ENCODE data around the gene SRGAP3. TPM values are rescaled to one million over a fixed set of nuclear protein-coding genes. Genes with fewer than 3 reads are reported as not detected.

SRGAP3 gene
- total RNA-seq, 1 donor from 2014 or later, result 10.1 TPM

GRCh38 chr3:9072667-9073009 lies 176.8 kb downstream of the SRGAP3 start:
- no peak for DNase-seq (ENCODE audit: low spot score)
- intact Hi-C loops (cut with DNase I), result loop anchor here (5.0 kb wide), 1 partner anchor 230 kb away; no protein-coding TSS in a partner anchor

GRCh38 chr3:9071936-9072666 lies 177.3 kb downstream of the SRGAP3 start:
- DNase-seq (ENCODE audit: low spot score), result peak; percentile 70
- intact Hi-C loops (cut with DNase I), result loop anchor here (5.0 kb wide), 1 partner anchor 230 kb away; no protein-coding TSS in a partner anchor

DNA sequence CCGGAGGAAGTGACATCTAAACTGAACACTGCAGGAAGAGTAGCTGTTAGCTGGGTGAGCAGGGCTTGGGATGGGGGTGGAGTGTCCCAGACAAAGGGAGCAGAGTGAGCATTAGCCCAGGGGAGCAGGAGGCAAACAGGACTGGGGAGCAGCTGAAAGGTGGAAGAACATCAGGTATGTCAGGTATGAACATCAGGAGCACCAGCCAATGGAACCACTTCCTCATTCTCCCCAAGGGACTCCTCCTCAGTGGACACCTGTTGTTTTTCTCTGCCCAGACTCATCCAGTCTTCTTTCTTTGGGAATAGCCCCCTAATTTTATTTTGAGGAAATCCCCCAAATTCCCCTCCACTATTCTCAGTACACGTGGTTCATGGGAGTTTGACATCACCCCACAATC lies 178.5 kb downstream of the SRGAP3 start:
- peak; percentile 20 for DNase-seq (ENCODE audit: low spot score)
- intact Hi-C loops (cut with DNase I), result loop anchor here (5.0 kb wide), 1 partner anchor 231 kb away; no protein-coding TSS in a partner anchor

DNA sequence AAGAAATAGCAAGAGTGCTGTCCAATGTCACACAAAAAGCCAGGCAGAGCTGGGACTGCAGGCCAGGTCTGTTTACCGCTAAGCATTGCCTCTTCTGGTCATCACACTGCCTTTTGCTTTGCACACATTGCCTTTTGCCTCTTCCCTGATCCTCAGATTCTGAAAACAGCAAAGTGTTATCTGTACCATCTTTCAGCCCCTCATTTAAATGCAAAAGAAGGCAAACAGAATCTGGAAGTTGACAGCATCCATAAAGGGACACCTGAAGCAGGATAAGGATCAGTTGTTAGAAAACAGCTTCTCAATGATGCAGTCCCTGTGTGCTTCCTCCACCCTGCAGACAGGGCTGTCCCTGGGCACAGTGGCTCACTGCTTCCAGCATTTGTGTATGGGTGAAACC lies 179.5 kb downstream of the SRGAP3 start:
- intact Hi-C loops (cut with DNase I), result loop anchor here (2.0 to 5.0 kb wide), 3 partner anchors 98 to 232 kb away; no protein-coding TSS in a partner anchor

DNA sequence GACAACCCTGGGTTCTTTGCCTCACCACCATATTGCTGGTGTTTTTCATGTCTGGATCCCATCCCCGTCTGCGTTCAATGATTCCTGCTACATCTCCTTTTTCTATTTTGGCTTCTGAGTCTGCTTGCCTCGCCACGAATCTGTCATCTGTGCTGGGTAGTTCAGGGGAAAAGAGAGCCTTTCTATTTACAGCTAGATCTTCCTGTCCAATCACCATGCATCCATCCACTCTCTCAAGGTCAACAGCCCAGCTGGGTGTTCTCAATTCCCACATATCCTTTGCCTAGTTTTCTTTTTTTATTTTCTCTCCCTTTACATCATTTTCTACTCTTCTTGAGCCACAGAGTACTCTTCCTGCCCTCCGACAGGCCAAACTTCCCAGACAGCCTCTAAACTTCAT lies 181.4 kb downstream of the SRGAP3 start:
- DNase-seq (ENCODE audit: low spot score), result no peak
- intact Hi-C loops (cut with DNase I), result loop anchor here (2.0 to 5.0 kb wide), 2 partner anchors 96 to 183 kb away; no protein-coding TSS in a partner anchor

More for the DNA sequence above, 179.5 kb downstream of the SRGAP3 start:
- DNase-seq (ENCODE audit: low spot score), result no peak

- DNase-seq (ENCODE audit: low spot score), result no peak
Observed at GRCh38 chr3:9067352-9067975, 182.0 kb downstream of the SRGAP3 start.

GRCh38 chr3:9066775-9067174 lies 182.7 kb downstream of the SRGAP3 start:
- DNase-seq (ENCODE audit: low spot score), result no peak
- intact Hi-C loops (cut with DNase I), result loop anchor here (2.0 to 5.0 kb wide), 2 partner anchors 80 to 94 kb away; no protein-coding TSS in a partner anchor

More at GRCh38 chr3:9067352-9067975, 182.0 kb downstream of the SRGAP3 start:
- intact Hi-C loops (cut with DNase I), result loop anchor here (2.0 to 5.0 kb wide), 2 partner anchors 81 to 95 kb away; no protein-coding TSS in a partner anchor

GRCh38 chr3:9066141-9066540 lies 183.3 kb downstream of the SRGAP3 start:
- intact Hi-C loops (cut with DNase I), result loop anchor here (2.0 to 5.0 kb wide), 2 partner anchors 79 to 94 kb away; no protein-coding TSS in a partner anchor
- no peak for DNase-seq (ENCODE audit: low spot score)

DNA sequence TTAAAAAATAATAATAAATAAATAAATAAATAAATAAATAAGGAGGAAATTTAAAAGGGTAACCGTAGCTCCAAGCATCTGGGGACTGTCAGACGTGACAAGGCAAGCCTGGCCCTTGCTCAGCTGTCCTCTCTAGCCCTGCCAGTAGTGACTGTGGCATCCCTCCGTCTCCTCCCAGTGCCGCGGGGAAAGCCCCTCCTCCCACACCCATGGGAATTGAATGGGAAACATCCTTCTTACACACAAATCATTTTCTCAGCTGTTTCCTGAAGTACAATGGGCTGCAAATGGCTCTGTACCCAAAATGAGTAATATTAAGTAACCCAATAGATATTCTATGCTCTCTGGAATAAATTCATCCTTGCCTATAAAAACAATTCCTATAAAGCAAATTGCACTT lies 184.6 kb downstream of the SRGAP3 start:
- intact Hi-C loops (cut with DNase I), result loop anchor here (5.0 kb wide), 1 partner anchor 93 kb away; no protein-coding TSS in a partner anchor
- peak; percentile 75 for DNase-seq (ENCODE audit: low spot score)

DNA sequence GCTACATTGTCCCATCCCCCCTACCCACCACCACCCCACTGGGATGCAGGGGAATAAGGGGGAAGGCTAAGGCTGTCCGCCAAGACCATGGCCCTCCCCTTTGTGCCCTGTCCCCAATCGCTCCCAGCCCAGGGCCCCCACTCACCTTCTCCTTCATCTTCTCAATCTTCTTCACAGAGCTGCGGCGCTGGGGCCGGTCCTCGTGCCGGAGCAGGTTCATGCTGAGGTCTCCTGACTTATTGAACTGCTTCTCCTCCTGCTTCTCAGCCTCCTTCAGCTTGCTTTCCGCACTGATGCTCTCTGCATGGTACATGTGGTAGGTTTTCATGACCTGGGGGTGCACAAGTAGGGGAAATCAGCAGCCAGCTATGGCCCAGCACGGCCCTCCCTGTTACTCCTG lies 185.2 kb downstream of the SRGAP3 start:
- intact Hi-C loops (cut with DNase I), result no loop called here
- DNase-seq (ENCODE audit: low spot score), result peak; percentile 60

- DNase-seq (ENCODE audit: low spot score), result no peak
- intact Hi-C loops (cut with DNase I), result no loop called here
Observed at GRCh38 chr3:9062570-9062969, 186.9 kb downstream of the SRGAP3 start.

DNA sequence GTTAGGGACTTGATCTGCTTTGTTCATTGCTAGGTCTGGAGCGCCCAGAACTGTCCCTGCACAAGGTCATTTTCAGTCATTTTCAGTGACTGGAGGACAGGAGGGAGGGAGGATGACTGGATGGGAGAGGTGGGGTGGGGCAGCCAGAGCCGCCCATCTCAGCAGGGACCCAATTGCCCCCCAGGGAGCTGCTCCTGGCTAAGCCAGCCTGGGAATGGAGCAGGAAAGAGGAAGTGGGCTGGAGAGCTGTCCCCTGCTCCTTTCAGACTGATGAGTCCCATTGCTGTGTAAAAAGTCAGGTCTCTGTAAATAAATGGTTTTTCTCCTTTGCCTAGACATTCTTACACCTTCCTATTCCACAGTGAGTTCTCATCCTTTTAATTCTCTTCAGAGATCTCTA lies 187.8 kb downstream of the SRGAP3 start:
- intact Hi-C loops (cut with DNase I), result no loop called here
- peak; percentile 66 for DNase-seq (ENCODE audit: low spot score)

DNA sequence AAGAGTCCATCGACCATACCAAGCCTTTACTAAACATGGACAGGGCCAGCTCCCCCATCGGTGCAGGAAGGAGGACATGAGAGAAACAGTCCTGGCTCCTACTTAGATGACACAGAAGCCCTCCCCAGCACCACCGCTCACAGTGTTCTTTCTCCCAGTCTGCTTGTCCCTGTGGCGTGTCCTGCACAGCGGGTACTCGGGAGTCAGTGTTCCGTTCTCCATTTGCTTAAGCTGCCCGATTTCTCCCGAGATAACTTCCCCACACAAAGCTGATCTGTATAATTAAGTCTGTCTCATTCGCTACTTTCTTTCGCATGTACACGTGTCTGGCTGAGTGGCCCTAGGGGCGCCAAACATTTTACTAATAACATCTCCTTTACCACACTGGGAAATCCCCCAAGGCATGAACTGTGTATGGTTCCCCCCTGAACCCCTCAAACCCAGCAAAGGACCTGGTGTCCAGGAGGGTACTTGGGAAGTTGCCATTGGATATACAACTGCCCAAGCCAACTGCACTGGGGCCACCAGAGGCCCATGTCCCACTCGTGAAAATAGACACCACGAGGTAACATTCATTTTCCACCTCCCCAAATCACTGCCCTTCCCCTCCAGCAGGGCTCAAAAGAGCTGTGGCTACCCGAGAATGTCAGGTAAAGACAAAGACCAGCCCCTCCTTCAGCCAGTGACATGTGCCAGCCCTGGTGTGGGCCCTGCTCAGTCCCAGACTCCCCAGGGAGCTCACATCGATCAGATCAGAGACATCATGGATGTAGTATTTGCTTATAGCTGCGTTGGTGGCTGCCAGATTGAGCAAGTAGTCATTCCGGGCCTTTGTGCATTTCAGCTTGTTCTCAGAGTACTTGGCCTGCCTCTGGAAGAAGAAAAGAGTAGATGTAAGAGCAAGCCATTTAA lies 189.7 kb downstream of the SRGAP3 start:
- DNase-seq (ENCODE audit: low spot score), result peak; percentile 56
- intact Hi-C loops (cut with DNase I), result no loop called here

GRCh38 chr3:9056581-9056980 lies 192.9 kb downstream of the SRGAP3 start:
- no peak for DNase-seq (ENCODE audit: low spot score)
- intact Hi-C loops (cut with DNase I), result no loop called here

GRCh38 chr3:9047452-9048346 lies 201.7 kb downstream of the SRGAP3 start:
- no peak for DNase-seq (ENCODE audit: low spot score)
- intact Hi-C loops (cut with DNase I), result no loop called here

DNA sequence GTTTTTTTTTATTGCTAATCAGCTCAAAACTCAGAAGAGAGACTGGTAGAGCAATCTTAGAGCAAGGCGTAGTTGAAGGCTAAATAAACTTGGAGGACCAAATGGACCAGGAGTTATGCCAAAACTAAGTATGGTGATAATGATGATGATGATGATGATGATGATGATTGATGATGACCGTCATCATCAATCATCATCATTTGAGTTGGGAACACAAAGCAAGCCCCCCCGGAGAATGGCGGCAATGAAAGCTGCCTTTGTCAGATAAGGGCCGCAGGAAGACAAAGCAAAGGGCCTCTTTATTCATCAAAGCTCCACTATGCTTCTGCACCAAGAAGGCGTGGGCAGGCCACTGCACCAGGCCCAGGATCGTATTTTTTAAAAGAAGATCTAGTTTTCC lies 204.1 kb downstream of the SRGAP3 start:
- DNase-seq (ENCODE audit: low spot score), result no peak
- intact Hi-C loops (cut with DNase I), result no loop called here

- no peak for DNase-seq (ENCODE audit: low spot score)
- intact Hi-C loops (cut with DNase I), result no loop called here
Observed at GRCh38 chr3:9043063-9043462, 206.4 kb downstream of the SRGAP3 start.

GRCh38 chr3:9041626-9042025 lies 207.8 kb downstream of the SRGAP3 start:
- intact Hi-C loops (cut with DNase I), result no loop called here
- DNase-seq (ENCODE audit: low spot score), result no peak

- intact Hi-C loops (cut with DNase I), result no loop called here
- DNase-seq (ENCODE audit: low spot score), result no peak
Observed at GRCh38 chr3:9040996-9041395, 208.4 kb downstream of the SRGAP3 start.
